Fibroblast of the conjunctiva (primary cell): ENCODE data around the gene MYO18A.

ENCODE experiments used
- DNase-seq: peaks from one replicate; pipeline ENCODE4 v3.0.0-alpha.2; 2010; ENCODE audit warnings: low read depth

MYO18A gene

GRCh38 chr17:29125651-29126050, 54.5 kb downstream of the MYO18A start:
- no peak for DNase-seq

DNA sequence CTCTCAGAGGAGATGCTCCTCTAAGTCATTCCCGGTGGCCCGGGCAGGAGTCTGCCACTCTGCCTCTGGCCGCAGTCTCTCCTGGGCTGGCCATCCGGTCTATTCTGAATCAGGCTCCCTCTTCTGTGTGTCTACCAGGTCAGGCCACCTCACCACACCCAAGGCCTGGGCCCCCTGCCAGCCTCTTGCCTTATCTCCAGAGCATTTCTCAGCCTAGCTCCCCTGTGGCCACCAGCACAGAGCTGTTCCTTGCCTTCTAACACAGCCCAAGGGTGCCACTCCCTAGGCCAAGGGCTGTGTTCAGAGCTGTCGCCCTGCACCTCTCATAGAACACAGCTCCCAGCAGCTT, 55.3 kb downstream of the MYO18A start:
- no peak for DNase-seq

DNA sequence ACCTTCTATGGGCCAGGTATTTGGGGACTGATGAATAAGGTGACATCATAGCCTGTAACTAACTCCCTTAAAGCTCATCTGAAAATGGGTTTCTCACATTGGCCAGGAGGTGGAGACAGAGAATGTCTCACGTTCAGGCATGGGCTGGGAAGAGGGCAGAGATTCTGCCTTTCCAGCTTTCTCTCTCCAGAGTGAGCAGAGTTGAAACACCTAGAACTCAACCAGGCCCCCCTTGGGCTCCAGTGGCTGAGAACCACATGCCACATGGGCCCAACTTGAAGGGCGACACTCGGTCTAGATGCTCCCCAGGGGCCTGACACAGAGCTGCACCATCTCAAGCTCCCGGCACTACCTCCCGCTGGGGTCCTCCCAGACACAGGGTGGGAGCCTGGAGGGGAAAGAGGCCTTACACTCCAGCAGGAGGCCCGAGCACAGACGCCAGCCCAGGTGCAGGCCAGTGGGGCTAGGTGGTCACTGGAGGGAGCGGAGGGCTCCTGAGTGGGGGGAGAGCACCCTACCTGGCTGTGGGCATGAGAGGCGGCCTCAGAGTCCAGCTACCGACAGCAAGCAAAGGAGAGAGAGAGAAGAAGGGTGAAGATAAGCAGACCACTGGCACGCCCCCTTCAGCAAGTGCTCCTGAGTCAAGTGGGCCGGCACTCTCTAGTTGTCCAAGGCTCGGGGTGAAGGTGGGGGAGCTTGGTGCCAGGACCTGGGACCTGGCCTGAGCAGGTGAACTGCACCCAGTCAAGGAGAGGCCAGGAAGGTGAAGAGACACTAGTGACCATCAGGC, 55.9 kb downstream of the MYO18A start:
- peak; percentile 73 for DNase-seq

DNA sequence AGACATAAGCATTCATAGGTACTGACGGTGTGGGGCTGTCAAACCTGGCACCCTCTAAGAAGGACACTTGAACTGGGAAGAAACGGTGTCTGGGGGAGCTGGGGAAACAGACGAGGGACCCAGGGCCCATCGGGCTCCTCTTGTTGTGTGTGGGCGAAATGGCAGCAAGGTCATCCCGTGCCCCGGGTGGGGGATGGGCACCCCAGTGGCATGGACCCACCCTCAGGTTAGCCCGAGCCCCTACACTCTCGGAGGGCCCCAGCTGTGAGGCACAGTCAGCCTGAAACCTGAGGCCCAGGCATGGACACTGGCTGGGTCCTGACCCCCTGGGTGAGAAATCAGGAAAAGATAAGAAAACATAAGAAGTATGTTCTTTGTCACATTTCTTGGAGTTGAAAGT, 57.1 kb downstream of the MYO18A start:
- no peak for DNase-seq

DNA sequence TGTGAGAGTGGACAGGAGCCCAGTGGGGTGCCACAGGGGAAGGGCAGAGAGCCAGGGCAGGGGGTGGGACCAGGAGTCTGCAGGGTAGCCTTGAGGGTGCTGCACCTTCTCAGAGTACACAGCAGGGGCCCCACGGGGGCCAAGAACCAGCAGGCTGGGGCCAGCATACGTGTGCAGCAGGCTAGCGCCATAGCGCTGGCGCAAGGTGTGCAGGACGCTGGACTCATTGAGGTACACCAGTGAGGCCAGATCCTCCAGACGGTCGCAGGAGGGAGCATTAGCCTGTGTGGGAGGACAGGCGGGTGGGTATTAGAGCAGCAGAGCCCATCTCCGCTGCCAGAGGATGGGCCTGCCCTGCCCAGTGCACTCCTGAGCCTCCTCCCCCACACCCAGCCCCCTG, 58.8 kb downstream of the MYO18A start:
- DNase-seq = no peak

- no peak for DNase-seq
Measured at GRCh38 chr17:29120433-29120832, 59.8 kb downstream of the MYO18A start.

GRCh38 chr17:29119265-29119664, 60.9 kb downstream of the MYO18A start:
- DNase-seq = no peak

DNA sequence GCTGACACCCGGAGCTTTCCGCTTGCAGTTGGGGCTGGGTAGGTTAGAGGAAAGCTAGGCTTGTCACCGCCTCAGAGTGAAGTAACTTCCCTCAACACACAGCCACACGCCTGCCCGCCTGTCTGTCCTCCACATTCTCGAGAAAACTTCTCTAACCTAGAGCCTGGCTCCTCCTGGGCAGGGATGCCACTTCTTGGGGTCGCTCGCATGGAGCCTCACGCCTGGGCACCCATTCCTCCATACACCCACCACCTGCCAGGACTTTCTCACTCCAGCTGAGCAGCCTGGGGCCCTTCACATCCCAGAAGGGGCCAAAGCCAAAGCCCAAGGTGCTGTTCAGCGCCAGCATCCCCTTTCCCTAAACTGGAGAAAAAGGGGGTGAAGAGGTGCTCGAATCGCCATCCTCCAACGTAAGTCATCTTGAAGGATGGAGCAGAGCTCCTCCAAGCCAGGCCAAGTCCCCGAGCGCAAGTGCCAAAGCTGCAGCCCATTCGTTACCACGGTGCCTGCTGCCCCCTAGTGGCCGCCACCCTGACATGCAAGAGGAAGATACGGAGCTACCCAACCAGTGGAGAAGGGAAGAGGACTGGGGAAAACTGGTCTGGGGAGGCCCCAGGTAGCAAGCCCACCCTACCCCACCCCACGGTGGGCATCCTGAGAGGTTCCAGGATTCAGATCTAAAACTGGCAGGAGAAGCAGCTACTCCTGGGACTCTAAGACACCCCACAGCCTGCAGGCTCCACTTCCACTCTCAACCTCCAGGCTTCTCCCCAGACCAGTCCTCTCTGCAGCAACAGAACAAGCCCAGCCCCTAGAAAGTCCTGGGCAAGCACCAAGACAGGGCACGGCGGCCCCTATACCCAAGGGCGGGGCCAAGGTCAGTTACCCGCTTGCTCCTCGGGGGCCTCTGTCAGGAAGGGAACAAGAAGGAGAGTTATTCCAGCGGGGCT, 63.1 kb downstream of the MYO18A start:
- peak; percentile 60 for DNase-seq

DNA sequence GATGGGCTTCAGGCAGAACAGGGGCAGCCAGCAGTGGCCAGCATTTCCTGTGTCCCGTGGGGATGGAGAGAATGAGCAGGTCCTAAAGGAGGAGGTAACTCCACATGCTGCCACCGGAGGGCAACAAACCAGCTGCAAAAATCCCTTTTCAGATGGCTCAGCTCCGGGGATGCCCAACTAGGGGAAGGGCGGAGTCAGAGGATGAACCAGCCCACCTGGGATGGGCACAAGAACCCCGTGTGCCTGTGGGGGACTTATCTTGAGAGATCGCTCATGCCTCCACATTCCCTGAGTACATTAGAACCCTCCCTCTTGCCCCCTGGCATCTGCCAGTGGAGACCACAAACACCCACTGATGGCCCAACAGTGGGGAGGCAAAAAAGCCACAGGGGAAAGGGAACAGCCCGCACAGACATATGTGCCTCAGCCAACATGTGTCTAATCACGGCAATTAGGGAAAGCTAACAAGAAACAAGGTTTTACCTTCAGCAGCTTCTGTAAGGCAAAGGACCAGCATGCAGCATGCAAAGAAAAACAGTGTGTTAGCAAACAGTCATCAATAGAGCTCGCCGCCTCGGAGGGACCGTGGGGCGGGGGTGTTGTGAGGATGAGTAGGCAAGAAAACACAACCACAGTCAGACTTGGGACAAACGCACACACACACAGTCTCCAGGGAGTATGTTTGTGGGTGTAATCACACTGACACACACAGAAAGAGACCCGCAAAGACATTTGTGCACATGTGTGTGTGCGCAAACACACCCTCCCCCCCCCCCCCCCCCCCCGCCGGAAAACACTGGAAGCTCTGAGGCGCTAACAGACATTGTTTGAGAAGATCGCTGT, 64.0 kb downstream of the MYO18A start:
- DNase-seq = no peak

DNA sequence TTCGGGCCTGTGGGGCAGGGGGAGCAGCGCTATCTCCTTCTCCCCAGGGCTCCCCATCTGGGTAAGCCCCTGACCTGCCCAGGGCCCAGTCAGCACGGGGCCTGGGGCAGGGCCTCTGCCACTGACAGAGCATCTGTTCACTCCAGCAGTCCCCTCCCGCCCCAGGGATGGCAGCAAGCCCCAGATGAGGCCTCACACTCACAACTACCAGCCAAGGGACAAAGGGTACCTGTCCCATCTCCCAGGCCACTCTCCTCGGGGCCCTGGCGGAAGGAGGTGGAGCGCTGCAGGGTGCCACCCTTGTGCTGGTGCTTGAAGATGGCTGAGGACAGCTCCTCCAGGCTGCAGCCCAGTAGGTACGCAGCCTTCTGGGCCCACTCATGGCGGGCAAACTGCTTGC, 64.8 kb downstream of the MYO18A start:
- DNase-seq = no peak

- no peak for DNase-seq
Measured at GRCh38 chr17:29114141-29114540, 66.1 kb downstream of the MYO18A start.

DNA sequence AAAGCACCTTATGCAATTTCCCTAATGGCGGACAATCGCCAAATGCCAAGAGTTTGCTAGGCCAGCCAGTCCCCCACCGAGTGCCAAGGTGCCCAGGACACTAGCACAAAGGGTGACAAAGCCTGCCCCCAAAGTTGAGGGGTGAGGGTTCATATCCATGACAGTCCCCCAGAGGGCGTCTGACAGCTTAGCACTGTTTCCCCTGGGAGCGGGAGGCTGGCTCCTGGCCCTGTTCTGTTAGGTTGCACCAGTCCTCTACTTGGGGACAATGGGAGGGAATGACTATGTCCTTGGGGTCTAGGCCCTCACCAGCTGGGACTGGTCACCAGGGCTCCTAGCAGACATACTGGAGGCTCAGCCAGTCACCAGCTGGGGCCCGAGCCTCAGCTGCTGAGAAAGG, 66.9 kb downstream of the MYO18A start:
- no peak for DNase-seq

DNA sequence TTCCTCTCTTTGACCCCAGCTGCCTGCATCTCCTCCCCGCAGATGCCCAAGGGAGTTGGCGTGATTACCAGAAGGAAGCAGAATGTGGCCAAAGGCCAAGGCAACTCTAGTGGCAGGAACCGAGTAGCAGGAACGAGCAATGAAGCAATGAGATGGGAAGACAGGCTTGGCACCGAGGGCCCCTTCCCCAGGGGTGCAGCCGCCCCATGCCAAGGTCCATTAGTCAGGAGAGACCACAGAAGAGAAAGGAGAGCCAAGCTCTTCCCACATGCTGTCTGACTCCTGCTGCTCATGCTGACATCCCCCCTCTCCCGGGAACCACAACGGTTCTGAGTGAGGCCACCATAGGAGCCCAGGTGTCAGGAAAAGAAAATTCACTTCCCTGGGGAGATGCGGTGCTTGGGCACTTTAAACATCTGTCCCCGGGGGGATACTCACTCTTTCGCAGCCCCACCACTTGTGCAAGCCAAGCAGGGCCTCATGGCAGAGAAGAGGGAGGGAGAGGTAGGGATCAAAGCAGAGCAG, 67.4 kb downstream of the MYO18A start:
- DNase-seq = peak; percentile 42

GRCh38 chr17:29111816-29112499, 68.2 kb downstream of the MYO18A start:
- peak; percentile 50 for DNase-seq

GRCh38 chr17:29110372-29110757, 69.8 kb downstream of the MYO18A start:
- no peak for DNase-seq

GRCh38 chr17:29109477-29110371, 70.5 kb downstream of the MYO18A start:
- no peak for DNase-seq

GRCh38 chr17:29108823-29109476, 71.2 kb downstream of the MYO18A start:
- DNase-seq = no peak

DNA sequence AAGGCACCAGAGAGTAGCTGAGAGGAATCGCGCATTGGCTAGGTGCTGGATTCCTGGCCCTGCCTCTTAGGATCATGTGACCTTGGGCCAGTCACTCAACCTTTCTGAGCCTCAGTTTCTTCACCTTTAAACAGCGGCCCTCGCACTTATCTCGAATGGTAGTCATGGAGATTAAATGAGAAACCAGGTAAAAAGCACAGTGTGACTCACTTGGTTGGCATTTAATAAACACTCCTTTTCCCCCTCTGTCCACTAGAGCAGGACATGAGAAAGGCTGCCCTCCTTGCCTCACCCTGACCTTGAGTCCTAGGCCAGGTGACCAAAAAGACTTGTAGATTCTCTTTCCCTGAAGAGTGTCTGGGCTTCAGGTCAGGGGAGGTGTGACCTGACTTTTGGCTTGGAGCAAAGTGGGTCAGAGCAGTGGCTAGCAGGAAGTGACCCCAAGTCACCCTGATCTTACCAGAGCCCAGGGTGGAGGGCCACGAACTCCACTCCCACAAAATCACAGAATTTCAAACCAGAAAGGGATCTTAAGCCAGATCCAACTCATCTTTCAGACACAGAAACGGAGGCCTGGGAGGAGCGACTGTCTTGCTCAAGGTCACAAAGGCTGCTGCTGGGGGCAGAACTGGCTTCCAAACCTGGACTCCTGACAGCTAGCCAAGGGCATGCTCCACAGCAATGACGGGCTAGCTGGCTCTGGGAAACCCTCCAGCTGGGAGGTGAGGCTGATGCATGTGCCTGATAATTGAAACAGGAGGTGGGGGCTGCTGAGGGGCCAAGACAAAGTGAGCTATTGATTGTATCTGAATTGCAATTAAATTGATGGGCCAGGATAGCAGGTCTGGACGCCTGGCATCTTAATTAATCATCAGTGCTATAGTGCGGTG, 72.0 kb downstream of the MYO18A start:
- no peak for DNase-seq

DNA sequence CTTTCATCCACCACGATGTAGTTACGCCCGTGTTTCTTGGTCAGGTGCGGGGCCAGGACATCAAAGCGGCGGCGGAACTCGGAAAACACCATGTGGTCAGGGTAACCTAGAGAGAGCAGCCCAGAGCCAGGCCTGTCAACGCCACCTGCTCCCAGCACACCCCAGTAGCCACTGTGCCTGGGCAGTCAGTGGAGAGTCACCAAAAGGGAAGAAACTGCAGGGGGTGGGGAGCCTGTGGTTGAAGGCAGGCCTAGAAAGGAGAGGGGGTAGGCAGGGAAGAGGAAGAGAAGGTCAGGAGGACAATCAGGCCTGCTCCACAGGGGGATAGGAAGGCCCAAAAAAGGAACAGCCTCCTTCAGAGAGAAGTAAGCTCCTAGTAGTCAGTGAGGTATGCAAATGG, 73.1 kb downstream of the MYO18A start:
- DNase-seq = no peak
